ENCODE data around the gene TMEM221. TPM values are rescaled to one million over a fixed set of nuclear protein-coding genes. Genes with fewer than 3 reads are reported as not detected.

The TMEM221 gene
- polyA plus RNA-seq, 1 donor: 1.3 TPM

- no peak for DNase-seq (ENCODE audit: low read depth)
Observed at GRCh38 chr19:17406046-17406886, 42.2 kb downstream of the TMEM221 start.

DNA sequence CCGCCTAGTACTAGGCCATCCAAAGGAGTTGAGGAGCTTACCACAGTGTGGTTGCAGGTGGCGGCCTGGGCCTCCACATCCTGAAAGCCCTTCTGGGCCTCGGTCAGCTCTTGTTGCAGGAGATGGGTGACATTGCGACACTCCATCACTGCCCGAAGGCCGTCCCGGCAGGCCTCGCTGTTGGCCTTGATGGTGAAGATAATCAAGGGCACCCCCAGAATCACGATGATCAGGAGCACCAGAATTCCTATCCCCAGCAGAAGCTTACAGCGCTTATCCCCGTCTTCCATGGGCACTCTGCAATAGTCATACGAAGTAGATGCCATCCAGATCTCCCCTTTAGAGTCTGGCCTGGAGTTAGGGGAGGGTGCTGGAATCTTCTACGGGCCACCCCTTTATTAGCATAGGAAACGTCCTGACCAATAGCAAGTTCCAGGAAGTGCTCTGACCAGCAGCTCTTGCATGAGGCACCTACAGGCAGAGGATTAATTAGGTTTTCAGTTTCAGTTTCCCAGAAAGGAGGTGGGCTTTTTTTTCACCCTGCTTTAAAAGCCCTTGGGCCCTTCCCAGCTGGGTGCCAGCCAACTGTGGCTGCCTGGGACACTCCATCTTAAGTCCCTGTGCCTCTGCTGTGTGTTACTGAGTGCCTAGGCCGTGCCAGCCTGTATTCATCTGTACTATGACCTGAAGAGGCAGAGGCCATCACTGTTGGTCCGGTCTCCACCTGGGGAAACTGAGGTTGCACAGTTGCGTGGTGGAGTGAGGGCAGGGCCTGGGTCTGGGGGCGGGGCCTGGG lies 43.0 kb downstream of the TMEM221 start, which contains the start of gene BST2:
BST2 (minus strand) TSS at position 381 of the 796 bp plus-strand sequence; CDS start at position 326, 55 bp downstream.
- DNase-seq (ENCODE audit: low read depth): no peak

DNA sequence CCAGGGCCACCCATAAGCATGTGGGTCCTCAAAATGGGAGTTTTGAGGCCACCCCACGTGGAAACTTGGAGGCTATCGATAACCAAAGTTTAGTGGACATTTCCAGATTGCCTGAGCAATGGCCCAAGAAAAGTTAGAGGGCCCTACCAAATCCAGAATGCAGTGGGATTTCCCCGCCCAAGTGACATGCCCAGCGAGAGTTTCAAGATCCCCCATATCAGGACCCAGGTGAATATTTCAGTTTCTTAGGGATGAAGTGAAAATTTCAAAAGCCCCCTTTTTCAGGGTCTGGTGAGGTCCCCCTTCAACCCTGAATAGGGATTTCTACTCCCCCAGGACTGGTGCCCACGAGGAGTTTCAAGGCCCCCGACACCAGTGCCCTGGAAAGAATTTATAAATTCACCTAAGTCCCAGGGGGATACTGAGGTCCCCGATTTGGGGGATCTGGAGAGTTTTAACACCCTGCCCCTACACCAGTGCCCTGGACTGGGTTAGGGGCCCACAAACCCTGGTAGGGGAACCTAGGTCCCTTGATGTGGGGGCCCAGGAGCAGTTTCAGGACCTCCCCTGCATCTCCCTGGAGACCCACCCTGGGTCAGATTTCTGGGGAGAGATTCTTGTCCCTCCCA lies 43.7 kb downstream of the TMEM221 start:
- DNase-seq (ENCODE audit: low read depth): no peak

- DNase-seq (ENCODE audit: low read depth): no peak
Observed at GRCh38 chr19:17404015-17404414, 44.5 kb downstream of the TMEM221 start.

GRCh38 chr19:17402982-17403855 lies 45.2 kb downstream of the TMEM221 start:
- no peak for DNase-seq (ENCODE audit: low read depth)

- no peak for DNase-seq (ENCODE audit: low read depth)
Observed at GRCh38 chr19:17401628-17402027, 46.8 kb downstream of the TMEM221 start.

GRCh38 chr19:17398902-17399527 lies 49.5 kb downstream of the TMEM221 start:
- no peak for DNase-seq (ENCODE audit: low read depth)

DNA sequence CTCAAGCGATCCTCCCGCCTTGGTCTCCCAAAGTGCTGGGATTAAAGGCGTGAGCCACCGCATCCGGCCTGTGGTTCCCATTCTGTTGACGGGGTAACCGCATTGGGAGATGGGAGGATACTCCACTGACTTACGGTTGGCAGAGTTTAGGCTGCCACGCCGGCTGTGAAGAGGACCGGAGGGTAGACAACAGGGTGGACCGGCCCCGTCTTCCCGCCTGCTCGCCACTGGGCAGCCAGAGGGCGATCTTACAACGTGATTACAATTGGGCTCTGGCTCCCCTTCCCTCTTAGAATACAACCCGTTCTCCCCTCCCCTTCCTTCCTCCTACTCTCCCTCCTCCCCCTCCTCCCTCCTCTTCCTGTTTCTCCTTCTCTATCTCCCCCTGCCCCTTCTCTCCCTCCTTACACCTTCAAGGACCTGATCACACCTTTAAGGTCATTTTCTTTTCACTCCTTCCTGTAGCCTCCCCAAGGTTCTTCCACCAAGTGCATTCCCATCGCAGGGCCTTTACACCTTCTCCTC lies 53.5 kb downstream of the TMEM221 start:
- no peak for DNase-seq (ENCODE audit: low read depth)

GRCh38 chr19:17393914-17394313 lies 54.6 kb downstream of the TMEM221 start, which contains the start of gene CCDC194:
CCDC194 (minus strand) TSS chr19:17394196; CDS start chr19:17394158, 38 bp downstream.
- no peak for DNase-seq (ENCODE audit: low read depth)

DNA sequence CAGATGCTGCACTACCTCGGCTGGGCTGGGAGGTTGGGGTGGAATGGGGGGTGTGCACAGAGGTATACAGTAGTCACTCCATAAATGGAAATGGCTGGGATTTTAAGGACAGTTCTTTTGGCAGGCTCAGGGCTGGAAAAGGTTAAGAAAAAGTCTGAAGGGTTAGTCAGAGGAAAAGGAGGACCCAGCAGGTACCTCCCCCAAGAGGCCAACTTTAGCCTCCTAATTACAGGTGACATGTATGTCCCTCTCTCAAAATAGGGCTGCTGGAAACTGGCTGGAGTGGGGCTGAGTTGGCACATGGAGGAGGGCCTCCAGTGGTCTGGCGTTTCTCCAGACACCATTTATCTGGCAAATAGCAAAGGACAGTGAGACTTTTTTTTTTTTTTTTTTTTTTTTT lies 55.5 kb downstream of the TMEM221 start:
- DNase-seq (ENCODE audit: low read depth): no peak

DNA sequence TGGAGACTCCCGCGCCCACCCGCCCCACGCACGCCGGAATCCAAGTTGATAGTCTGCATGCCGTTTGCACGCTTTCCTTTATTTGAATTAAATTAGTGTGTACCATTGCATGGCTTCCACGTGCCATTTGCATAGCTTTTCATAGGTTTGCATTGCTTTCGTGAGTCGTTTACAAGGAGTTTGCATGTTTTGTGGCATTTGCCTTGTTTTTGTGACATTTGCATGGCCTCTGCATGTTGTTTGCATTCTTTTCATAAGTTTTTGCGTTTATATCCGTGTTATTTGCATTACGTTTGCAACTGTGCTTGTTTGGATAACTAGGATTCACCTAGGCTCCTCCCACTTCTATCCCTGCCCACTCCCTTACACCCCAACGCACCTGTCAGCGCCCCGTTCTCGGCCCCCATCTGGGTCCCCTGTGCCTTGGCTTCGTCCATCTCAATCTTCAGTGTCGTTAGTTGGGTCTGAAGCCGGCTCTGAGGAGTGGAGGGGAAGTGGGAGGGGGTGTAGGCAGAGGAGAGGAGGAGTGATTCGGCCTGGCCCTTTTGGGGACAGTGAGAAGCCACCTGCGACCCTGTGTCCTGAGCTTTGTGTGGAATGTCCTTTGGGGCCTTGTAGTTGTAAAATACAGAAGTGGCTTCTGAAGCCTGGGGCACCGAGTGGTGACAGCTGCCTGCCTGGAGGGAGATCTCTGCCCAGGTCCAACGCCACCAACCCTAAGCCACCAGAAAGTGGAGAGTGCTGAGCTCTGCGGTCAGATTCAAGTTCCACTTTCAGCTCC lies 56.9 kb downstream of the TMEM221 start:
- no peak for DNase-seq (ENCODE audit: low read depth)

GRCh38 chr19:17390665-17391370 lies 57.6 kb downstream of the TMEM221 start:
- no peak for DNase-seq (ENCODE audit: low read depth)

- DNase-seq (ENCODE audit: low read depth): no peak
Observed at GRCh38 chr19:17389957-17390664, 58.4 kb downstream of the TMEM221 start.

DNA sequence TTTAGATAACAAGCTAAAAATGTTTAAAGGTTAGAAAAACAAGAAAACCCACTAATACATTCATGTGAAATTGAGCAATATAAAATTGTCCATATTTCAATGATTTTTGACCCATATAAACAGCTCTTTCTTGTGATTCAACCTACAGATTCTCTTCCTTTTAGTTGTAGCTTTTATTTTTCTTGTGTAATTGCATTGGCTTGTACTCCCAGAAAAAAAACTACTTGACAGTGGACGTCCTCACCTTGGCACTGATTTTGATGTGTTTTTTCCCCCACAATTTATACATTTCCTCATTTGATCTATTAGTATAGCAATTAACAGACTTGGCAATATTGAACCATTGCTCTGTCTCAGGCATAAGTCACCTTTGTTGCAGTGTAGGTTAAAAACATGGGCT lies 59.2 kb downstream of the TMEM221 start:
- no peak for DNase-seq (ENCODE audit: low read depth)

DNA sequence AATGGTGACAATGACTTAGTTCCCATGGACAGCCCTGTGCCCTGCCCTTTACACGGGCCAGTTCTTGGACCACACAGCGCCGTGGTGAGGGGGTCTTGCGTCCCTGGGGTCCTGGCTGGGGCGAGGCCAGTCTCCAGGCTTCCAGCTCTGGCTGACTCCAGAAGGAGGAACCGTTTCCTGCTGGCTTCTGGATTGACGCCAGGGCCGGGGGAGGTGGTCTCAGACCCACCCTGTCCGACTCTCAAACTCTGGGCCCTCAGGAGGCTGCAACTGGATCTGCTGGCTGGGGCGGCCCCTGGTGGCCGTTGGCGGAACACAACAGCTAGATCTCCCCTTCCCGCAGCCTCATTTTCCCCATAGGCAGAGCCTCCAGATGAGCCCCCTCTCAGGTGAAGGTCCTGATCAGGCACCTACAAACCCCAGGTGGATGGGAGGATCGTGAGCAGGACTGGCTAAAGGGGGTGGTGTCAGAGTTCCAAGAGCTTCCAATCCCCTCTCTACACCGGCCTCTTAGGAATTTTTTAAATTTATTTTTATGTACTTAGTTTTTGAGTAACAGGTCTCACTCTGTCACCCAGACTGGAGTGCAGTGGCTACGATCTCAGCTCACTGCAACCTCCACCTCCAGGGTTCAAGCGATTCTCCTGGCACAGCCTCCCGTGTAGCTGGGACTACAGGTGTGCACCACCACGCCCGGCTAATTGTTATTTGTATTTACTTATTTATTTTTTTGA lies 62.4 kb downstream of the TMEM221 start:
- no peak for DNase-seq (ENCODE audit: low read depth)

Data from forelimb muscle (tissue), 1 donor.